NCI-H2029 treated with DMSO at 0.1 percent for 48 hours (cell line): ENCODE measurements around the gene AHRR.
A peak's percentile ranks its signal among the peaks of the same experiment; 100 is the strongest.

ENCODE experiments used
- DNase-seq: peaks from one replicate; lab custom pipeline; 2025; lab: John Stamatoyannopoulos, UW

AHRR gene

DNA sequence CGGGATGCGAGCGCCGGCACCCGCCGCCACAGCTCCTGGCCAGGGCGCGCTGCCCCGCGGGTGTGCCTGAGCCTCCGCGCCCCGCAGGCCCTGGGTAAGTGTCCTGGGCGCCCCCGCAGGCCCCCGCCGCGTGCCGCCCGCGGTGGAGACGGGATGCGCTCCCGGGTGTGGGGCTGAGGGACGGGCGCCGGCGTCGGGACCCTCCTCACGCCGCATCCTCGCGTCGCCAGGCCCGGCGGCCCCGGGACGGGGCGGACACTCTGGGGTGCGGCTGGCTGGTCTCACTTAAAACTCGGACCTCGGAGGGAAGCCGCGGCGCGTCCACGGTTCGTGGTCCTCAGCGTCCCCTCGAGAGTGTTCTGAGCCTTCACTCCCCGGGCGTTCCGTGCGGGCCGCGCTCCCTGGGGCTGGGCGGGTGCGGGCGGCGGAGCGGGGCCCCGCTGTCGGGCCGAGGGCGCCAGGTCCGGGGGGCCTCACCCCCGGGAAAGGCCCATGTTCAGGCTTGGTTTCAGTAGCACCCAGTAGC, 275 bp downstream of the AHRR start:
- DNase-seq, result no peak

DNA sequence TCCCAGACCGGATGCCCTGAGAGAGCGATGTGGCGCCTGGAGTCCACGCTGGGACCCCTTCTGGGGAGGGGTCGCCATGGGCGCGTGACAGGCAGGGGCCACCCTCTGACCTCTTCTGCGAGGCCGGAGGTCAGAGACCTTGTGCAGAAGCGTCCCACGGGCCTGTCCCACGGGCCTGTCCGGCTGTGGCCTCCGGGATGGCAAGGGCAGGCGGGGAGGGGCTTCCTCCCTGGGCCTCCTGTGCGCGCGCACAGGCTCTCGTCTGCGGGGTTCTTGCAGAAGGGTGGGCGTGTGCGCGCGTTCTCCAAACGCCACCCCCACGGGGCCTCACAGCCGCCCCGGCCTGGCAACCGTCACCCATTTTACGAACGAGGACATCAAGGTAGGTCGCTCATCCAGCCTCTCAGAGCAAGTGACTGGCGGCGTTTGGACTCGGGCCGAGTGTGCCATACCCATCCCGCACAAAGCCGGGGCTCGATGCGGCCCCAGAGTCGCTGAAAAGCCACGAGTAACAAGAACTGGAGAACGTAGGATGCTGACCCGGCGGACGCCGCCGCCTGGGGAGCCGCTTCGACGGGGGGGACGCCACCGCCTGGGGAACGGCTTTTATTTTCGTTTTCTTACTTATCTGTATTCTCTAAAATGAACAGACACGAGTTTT, 897 bp downstream of the AHRR start:
- no peak for DNase-seq

DNA sequence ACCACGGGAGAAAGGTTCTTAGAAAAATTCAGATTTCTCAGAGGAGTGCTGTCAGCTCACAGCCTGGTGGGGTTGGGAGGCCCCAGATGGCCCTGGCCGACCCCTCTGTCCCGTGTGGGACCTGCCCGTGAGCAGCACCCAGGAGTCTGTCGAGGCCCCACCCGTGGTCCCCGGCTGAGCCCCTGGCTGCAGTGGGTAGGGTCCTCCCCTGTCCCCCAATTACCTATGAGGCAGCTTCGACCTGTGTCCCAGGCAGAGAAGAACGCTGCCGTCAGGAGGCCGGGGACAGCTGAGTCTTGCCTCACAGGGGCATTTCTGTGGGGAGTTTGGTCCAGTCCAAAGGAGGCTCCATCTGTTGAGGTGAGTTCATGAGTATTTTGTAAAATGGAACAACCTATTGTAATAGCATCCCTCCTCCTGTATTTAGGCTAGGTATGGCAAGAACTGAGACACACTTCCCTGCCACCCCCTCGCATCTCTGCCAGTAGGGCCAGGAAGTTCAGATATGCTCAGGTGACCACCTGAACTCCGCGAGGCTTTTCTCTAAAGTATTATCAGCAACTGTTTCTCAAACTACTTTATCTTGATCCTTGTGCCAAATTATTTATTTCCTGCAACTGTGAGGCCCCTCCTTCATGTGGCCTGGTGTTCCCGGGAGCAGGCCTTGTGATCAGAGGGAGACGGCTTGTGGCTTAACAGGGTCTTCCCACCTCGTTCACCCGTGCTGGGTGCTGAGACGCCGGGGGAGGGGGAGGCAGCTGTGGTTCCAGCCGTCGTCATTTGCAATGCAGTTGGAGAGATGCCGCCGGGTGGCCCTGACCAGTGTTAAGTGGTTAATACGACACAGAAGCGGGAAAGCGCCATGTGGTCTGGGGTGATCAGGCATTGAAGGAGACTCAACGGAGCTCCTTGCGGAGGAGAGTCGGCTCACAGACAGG, 1.7 kb downstream of the AHRR start:
- DNase-seq, result no peak

- DNase-seq, result no peak
Observed at GRCh38 chr5:324736-325612, 3.5 kb downstream of the AHRR start.

GRCh38 chr5:326109-326508, 4.6 kb downstream of the AHRR start:
- no peak for DNase-seq

DNA sequence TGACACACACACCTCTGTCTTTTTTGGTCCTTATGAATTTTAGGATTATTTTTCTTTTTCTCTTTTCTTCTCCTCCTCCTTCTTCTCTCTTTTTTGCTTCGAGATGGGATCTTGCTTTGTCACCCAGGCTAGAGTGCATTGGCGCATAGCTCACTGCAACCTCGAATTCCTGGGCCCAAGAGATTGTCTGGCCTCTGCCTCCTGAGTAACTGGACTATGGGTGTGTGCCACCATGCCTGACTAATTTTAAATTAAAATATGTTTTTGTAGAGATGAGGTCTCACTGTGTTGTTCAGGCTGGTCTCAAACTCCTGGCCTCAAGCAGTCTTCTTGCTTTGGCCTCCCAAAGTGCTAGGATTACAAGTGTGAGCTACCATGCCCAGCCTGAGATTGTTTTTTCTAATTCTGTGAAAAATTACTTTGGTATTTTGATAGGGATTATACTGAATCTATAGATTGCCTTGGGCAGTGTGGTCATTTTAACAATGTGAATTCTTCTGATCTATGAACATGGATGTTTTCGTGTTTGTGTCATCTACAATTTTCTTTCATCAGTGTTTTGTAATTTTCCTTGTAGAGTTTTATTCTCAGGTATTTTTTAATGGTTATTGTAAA, 7.7 kb downstream of the AHRR start:
- DNase-seq, result no peak

GRCh38 chr5:329768-330167, 8.3 kb downstream of the AHRR start:
- DNase-seq, result no peak

DNA sequence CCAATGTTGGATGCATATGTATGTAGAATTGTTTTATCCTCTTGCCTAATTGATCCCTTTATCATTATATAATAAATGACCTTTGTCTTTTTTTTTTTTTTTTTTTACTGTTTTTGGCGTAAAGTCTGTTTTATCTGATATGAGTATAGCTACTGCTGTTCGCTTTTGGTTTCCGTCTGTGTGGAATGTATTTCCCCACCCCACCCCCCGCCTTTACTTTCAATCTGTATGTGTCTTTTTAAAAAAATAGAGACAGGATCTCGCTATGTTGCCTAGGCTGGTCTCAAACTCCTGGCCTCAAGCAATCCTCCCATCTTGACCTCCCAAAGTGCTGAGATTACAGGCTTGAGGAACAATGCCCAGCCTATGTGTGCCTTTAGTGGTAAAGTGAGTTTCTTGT, 11.3 kb downstream of the AHRR start:
- DNase-seq, result no peak

- DNase-seq, result no peak
Observed at GRCh38 chr5:333945-334344, 12.4 kb downstream of the AHRR start.

- no peak for DNase-seq
Observed at GRCh38 chr5:334903-335739, 13.6 kb downstream of the AHRR start.

DNA sequence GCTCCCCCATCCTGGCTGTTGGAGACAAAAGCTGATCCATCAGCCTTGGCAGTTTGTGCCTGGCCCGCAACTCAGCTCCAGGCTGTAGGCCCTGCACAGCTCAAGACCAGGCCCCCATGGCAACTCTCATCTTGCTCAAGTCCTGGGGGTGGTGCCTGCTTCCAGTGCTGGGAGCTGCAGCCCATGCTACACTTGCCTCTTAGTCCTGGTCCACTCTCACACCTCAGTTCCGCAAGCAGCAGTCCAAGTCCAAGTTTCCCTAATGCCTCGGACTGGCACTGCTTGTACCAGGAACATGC, 14.2 kb downstream of the AHRR start:
- no peak for DNase-seq

- DNase-seq, result no peak
Observed at GRCh38 chr5:337563-338130, 16.1 kb downstream of the AHRR start.

- no peak for DNase-seq
Observed at GRCh38 chr5:342501-343460, 21.3 kb downstream of the AHRR start.

- DNase-seq, result peak; percentile 19
Observed at GRCh38 chr5:343461-344401, 22.2 kb downstream of the AHRR start.

GRCh38 chr5:344668-345067, 23.2 kb downstream of the AHRR start:
- no peak for DNase-seq

DNA sequence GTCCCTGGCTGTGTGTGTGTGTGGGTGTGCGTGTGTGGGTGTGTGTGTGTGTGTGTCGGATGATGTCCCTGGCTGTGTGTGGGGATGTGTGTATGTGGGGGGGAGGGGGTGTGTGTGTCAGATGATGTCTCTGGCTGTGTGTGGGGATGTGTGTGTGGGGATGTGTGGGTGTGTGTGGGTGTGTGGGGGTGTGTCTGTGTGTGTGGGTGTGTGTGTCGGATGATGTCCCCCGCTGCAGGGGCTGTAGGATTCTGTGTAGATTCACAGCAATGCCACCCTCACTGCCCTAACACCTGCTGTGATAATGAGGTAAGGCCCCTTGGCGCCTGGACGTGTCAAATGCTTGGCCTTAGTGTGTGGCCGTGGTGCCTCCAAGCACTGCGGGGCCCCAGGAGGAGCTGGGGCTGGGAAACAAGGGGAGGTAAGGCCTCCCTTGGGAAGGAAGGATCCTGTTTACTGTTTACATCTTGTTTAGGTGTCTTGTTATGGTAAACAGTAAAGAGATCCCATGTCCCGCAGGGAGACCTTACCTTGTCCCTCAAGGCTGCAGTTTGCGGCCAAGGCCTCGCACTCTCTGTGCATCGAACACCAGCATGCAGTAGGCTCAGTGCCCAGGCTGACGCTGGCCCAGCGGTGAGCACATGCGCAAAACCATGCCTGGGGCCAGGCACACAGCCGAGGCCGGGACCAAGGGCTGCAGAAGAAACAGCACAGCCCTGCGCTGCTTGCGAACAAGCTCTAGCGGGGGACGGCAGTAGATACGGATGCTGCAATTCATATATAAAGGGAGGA, 24.1 kb downstream of the AHRR start:
- no peak for DNase-seq

DNA sequence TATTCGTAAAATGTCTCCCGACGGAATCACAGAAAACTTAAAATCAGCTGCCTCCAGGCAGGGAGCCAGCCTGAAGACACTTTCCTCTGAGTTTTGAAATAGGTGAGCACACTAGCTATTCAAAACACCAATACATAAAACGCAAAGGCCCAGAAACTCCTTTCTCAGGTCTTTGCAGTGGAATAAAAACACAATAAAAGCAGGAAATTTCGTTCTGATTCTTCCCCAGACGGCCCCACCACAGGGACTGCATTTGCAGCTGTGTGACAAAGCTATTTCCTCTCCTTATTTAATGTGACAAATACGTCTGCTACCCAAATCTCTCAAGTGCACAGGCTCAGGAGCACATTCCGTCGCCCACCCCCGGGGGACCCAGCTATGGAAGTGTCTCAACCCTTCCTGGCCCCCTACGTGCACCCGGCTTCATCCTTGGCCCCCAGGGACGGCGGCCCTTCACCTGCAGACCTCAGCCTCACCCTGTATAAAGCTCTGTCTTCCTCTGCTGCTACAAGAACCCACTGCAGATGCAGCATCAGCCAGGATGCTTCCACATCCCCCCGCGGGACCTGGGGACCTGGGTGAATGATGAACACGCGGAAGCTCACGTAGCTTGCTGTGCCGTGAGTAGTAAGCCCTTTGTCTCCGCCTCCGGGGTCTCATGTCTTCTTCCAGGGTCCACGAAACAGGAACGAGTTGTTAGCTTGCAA, 24.9 kb downstream of the AHRR start:
- DNase-seq, result no peak
